Amygdala (tissue), 56 donors: ENCODE measurements around the gene SOX6.

ENCODE experiments used
- DNase-seq, 56 donors: peaks; one replicate each; lab custom pipeline; 2025; lab: John Stamatoyannopoulos, UW

Gene SOX6

GRCh38 chr11:16322190-16322589 is 34.2 kb downstream of the SOX6 start:
- no peak for DNase-seq

GRCh38 chr11:16321148-16321547 is 35.2 kb downstream of the SOX6 start:
- no peak for DNase-seq

GRCh38 chr11:16318320-16318719 is 38.0 kb downstream of the SOX6 start:
- DNase-seq = no peak

- no peak for DNase-seq
These were observed 38.6 kb downstream of the SOX6 start for GRCh38 chr11:16317712-16318111.

- no peak for DNase-seq
These were observed 42.5 kb downstream of the SOX6 start for GRCh38 chr11:16313846-16314245.

GRCh38 chr11:16312233-16312765 is 44.0 kb downstream of the SOX6 start:
- no peak for DNase-seq

GRCh38 chr11:16311831-16312230 is 44.5 kb downstream of the SOX6 start:
- no peak for DNase-seq

GRCh38 chr11:16310943-16311342 is 45.4 kb downstream of the SOX6 start:
- DNase-seq = no peak

- no peak for DNase-seq
These were observed 47.1 kb downstream of the SOX6 start for GRCh38 chr11:16309226-16309625.

- DNase-seq = no peak
These were observed 54.9 kb downstream of the SOX6 start for GRCh38 chr11:16301462-16301861.

GRCh38 chr11:16299884-16300782 is 56.2 kb downstream of the SOX6 start:
- DNase-seq = no peak

- DNase-seq = no peak
These were observed 57.0 kb downstream of the SOX6 start for GRCh38 chr11:16299390-16299789.

GRCh38 chr11:16297332-16297731 is 59.0 kb downstream of the SOX6 start:
- no peak for DNase-seq

GRCh38 chr11:16296273-16296672 is 60.1 kb downstream of the SOX6 start:
- no peak for DNase-seq

GRCh38 chr11:16295592-16295991 is 60.8 kb downstream of the SOX6 start:
- DNase-seq = no peak

GRCh38 chr11:16293204-16293681 is 63.1 kb downstream of the SOX6 start:
- DNase-seq = no peak

- no peak for DNase-seq
These were observed 64.0 kb downstream of the SOX6 start for GRCh38 chr11:16292167-16292859.

- DNase-seq = no peak
These were observed 64.6 kb downstream of the SOX6 start for GRCh38 chr11:16291729-16292128.

GRCh38 chr11:16289541-16289940 is 66.8 kb downstream of the SOX6 start:
- no peak for DNase-seq

- DNase-seq = no peak
These were observed 68.6 kb downstream of the SOX6 start for GRCh38 chr11:16287630-16288280.

GRCh38 chr11:16286095-16286494 is 70.3 kb downstream of the SOX6 start:
- no peak for DNase-seq
